Motor neuron (in vitro differentiated cells): ENCODE results near the gene SESN3. TPM values are rescaled to one million over a fixed set of nuclear protein-coding genes. Genes with fewer than 3 reads are reported as not detected.

Experiments used
- ATAC-seq, 8 experiments: fragments of 200-7000 bp; cut with Tn5 transposase; replicated peaks in 6 of 8; 2 replicates each; pipeline ENCODE4 v1.8.0; 2021; ENCODE audit warnings: mild to moderate bottlenecking in 8 of 8, moderate library complexity in 8 of 8
- H3K27ac ChIP-seq, 2 donors: fragments of 250-450 bp; sonication (Bioruptor Pico); 2 replicates each; pipeline ENCODE4 v1.9.0; 2021; ENCODE audit warnings: antibody characterized with exemption in 2 of 2, mild to moderate bottlenecking in 2 of 2, moderate library complexity in 1 of 2
- H3K4me1 ChIP-seq, 2 donors: fragments of 250-450 bp; sonication (Bioruptor Pico); replicated peaks in 1 of 2; 2 replicates each; pipeline ENCODE4 v1.6.1; 2021; ENCODE audit warnings: antibody characterized with exemption in 2 of 2, mild to moderate bottlenecking in 2 of 2, moderate library complexity in 1 of 2
- H3K4me3 ChIP-seq, 5 donors: fragments of 250-450 bp; sonication (Bioruptor Pico); 2 replicates each; pipeline ENCODE4 v1.9.0; 2021; ENCODE audit warnings: antibody characterized with exemption in 5 of 5, mild to moderate bottlenecking in 5 of 5, moderate library complexity in 4 of 5
- WGBS, 10 experiments: fragments of 450-650 bp; shearing (Covaris generic); methylation state at CpG; one replicate each; pipeline ENCODE4 v1.0.0; 2022; 5-methylcytosine and 5-hydroxymethylcytosine counted together
- in situ Hi-C, 9 experiments: fragments of 400-800 bp; cut with MboI; loops; one replicate each; pipeline ENCODE4 v1.15.0; 2021; ENCODE audit warnings: low sequenced_read_pairs in 9 of 9, low pct_unique_long_range_greater_than_20kb in 2 of 9; ENCODE audit not compliant: unreplicated experiment in 9 of 9
- total RNA-seq, 8 experiments: library from RNA; unstranded; fragments of 300-600 nt; gene quantifications; 2 replicates each; pipeline versions ENCODE4 v1.2.3 to v1.2.4, GENCODE V29; 2022

Gene SESN3
- total RNA-seq, 8 experiments from 2014 or later: 21.6 to 305 (median 82.1) TPM

DNA sequence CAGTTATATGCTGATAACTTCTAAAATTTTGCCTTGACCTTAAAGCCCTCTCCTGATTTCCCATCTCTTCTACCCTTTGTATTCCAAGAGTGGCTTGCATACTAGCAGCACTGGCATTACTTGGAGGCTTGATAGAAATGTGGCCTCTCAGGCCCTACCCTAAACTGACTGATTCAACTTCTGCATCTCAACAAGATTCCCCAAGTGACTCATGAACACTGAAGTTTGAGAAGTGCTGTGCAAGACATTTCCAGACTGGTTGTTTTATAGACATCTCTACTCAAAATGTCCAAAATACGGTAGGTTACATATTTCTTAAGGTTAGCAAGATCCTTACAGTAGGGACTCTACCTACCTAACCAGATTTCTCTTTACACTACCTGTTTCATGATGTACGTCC is 48.6 kb downstream of the SESN3 start:
- Histone ChIP-seq H3K4me3 (no peak overlapping the region), H3K27ac (no peak overlapping the region), H3K4me1 (no peaks in the 10 kb centered on the region)
- in situ Hi-C loops: no loop called here
- ATAC-seq: peak in 1 of 8 experiments; percentile 30
- 100% methylated on average over 1 to 2 of the region's 2 CpGs; no CpG with 5 or more reads in 2 of the 10 experiments for WGBS, 10 experiments

DNA sequence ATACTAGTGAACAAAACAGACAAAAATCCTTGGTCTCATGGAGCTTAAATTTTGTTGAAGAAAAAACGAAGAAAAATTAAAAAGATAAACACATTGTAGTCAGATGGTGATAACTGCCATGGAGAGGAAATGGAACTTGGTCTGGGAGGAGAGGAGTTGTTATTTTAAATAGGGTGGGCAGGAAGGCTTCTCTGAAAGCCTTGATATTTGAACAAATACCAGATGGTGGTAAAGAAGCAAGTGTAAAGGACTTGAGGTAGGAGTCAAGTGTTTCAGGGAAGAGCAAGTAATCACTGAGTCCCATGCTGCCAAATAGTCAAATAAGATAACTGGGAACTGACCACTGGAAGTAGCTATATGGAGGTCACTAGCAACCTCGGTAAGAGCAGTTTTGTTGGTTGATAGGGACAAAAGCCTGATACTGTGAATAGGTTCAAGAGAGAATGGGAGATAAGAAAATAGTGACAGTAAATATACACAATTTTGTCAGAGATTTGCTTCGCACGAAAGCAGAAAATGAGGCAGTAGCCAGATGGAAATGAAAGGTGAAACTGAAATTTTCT is 55.1 kb downstream of the SESN3 start:
- H3K27ac ChIP-seq: no peak overlapping the region
- WGBS, 10 experiments: 53 to 100% (median 84%) methylated on average over 1 to 4 of the region's 4 CpGs
- in situ Hi-C loops: no loop called here

DNA sequence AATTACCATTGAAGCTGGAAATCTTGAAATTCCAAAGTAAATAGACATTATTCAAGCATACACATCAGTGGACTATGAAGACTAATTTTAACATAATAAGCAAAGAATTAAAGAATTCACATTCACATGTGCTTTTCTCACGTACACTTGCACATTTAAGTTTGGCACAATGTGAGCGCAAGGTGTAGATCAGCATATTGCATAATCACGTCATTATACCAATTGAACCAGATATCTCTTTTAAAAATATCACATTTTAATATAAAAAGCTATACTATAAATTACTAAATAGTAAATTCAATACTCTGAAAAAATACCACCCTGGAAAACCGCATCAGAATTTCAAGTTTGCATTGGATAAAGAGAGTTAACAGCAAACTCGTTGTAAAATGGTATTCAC is 60.7 kb downstream of the SESN3 start:
- WGBS, 10 experiments: 68 to 100% (median 90%) methylated on average over 3 to 5 of the region's 5 CpGs
- ATAC-seq: no peak
- H3K27ac ChIP-seq: no peak overlapping the region
- H3K4me1 ChIP-seq: no peaks in the 10 kb centered on the region
- in situ Hi-C loops: loop anchor here in 3 of 9 experiments (25.0 kb wide), 1 partner anchor 592 kb away; no protein-coding TSS in a partner anchor
- H3K4me3 ChIP-seq: no peak overlapping the region

More for the DNA sequence above, 55.1 kb downstream of the SESN3 start:
- H3K4me1 ChIP-seq: no peaks in the 10 kb centered on the region
- no peak overlapping the region for H3K4me3 ChIP-seq
- no peak for ATAC-seq

DNA sequence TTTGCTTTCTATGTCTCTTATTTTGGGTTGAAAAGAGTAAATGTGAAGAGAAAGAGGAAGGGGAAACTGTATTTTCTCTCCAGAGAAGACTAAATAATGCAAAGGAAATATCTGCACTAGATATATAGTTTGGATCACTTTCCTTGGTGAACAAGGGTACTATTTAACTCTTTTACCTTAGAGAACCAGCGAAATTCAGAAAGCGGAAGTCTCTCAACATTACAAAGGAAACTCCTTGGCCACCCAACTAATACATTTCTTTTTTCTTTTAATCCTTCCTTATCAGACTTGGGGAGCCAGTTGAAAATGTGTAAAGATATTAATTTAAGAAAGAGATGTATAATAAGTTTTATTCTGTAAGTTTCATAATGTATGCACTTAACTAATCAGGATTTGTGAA is 64.2 kb downstream of the SESN3 start:
- Histone ChIP-seq H3K27ac (no peak overlapping the region), H3K4me3 (no peak overlapping the region), H3K4me1 (no peaks in the 10 kb centered on the region)
- ATAC-seq: no peak
- 80 to 100% (median 93%) methylated on average over 1 to 2 of the region's 2 CpGs; no CpG with 5 or more reads in 2 of the 10 experiments for WGBS, 10 experiments
- in situ Hi-C loops: loop anchor here in 3 of 9 experiments (25.0 kb wide), 1 partner anchor 596 kb away; no protein-coding TSS in a partner anchor

DNA sequence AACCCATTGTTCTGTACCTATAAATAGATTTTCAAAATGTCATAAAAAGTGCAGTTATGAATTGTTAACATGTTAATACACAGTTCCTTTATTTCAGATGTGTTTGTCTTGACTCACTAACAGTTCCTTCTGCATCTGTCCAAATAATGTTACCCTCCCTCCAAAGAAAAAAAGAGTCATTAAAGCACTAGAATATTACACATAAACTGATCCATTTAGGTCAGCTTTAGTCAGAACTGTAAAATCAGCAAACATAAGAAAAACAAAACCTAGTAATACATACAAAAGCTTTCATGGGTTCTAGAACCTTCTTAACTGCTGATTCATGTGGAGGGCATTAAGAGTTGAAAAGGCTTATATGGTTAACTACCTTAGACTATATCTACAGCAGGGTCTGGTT is 65.4 kb downstream of the SESN3 start:
- Histone ChIP-seq H3K27ac (no peak overlapping the region), H3K4me1 (no peaks in the 10 kb centered on the region), H3K4me3 (no peak overlapping the region)
- in situ Hi-C loops: loop anchor here in 3 of 9 experiments (25.0 kb wide), 1 partner anchor 597 kb away; no protein-coding TSS in a partner anchor
- no peak for ATAC-seq

DNA sequence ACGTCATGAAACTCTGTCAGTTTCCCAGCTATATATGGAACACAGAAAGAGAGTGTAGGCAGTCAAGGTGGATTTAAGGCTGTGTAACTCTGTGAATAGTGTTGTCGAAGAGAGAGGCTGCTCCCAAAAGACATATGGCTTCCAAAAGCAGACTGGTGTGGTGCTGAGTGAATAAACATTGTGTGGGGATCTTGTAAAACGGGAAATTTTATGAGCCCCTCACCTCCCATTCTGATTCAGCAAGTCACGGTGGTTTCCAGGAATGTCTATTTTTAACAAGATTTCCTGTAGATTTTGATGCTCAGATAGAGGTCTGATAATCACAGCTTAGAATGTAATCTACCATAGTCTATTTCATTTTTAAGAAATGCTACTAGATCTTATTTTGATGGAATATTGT is 67.9 kb downstream of the SESN3 start:
- ATAC-seq: no peak
- 9 to 100% (median 80%) methylated on average over 1 to 4 of the region's 4 CpGs; no CpG with 5 or more reads in 1 of the 10 experiments for WGBS, 10 experiments
- in situ Hi-C loops: loop anchor here in 3 of 9 experiments (25.0 kb wide), 1 partner anchor 599 kb away; no protein-coding TSS in a partner anchor
- Histone ChIP-seq H3K27ac (no peak overlapping the region), H3K4me1 (peaks cover 0 to 2% of the 10 kb centered on the region in 2 donors), H3K4me3 (no peak overlapping the region)

DNA sequence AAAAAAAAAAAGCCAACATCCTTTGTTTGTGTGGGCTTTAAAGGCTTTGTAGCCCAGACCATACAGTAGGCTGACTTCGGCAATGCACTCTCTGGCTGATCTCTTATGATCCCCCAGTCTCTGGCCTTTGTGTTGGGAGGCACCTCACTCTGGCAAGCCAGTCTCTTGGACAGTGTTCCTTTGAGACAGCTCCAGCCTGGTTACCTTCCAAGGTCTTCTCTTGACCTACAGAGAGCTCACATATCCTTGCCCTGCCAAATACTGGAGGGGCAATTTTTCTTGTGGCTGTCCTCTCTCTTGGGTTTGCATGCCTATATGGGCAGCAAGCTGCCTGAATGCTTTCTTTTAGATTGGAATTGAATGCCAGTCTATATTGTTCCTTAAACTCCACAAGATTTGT is 69.8 kb downstream of the SESN3 start:
- peak in 2 of 8 experiments; percentile 3 to 8 for ATAC-seq
- H3K4me1 ChIP-seq: peaks cover 0 to 2% of the 10 kb centered on the region in 2 donors
- H3K4me3 ChIP-seq: no peak overlapping the region
- 50 to 100% (median 83%) methylated on average over 1 of the region's 1 CpG; no CpG with 5 or more reads in 5 of the 10 experiments for WGBS, 10 experiments
- in situ Hi-C loops: loop anchor here in 3 of 9 experiments (25.0 kb wide), 1 partner anchor 601 kb away; no protein-coding TSS in a partner anchor
- no peak overlapping the region for H3K27ac ChIP-seq

DNA sequence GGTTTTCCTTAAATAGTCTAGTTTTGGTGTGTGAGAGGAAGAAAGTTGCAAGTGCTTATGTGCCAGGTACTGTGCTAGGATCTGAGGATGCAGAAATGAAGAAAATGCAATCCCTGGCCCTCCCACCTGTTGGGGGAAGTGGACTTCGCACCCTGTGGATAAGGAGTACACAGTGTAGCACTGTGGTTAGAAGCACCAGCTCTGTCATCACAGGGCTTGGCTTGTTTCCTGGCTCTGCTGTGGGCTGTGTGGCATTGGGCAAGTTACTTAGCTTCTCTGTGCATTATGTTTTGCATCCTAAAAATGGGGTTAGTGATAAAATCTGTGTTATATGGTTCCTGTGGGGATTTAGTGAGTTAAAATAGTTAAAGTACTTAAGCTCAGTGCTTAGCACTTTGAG is 73.2 kb downstream of the SESN3 start:
- WGBS, 10 experiments: 80 to 100% (median 100%) methylated on average over 1 of the region's 1 CpG; no CpG with 5 or more reads in 6 of the 10 experiments
- H3K4me1 ChIP-seq: peaks cover 0 to 2% of the 10 kb centered on the region in 2 donors
- H3K27ac ChIP-seq: no peak overlapping the region
- no peak overlapping the region for H3K4me3 ChIP-seq
- in situ Hi-C loops: loop anchor here in 6 of 9 experiments (10.0 to 25.0 kb wide), 3 partner anchors 547 to 607 kb away; no protein-coding TSS in a partner anchor
- no peak for ATAC-seq

DNA sequence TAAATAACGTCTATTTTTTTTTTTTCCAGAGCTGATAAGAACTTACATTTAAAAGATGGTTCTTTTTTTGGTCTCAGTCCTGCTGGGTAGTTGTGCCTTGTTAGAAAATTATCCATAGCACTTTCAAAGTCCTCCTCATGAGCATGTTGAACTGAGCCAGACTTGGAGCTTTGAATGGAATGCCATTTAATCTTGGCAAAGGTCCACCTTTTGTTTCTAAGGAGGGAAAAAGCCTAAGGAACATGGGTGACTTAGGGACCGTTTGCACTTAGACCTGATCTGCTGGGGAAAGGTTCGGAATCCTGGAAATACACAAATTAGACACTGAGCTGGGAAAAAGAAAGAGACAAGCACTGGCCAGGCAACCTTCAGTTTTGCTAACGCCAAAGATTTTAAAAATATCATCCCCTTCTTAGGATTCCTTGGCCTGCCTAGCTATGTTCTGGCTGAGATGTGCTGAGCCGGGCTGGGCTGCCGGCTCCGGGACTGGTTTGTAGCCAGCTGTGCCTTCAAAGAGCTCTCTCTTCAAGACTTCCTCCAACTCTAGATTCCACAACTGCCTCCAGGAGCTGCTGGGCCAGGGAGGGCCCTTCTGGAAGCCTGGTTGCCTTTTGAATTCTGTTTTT is 74.0 kb downstream of the SESN3 start:
- in situ Hi-C loops: loop anchor here in 6 of 9 experiments (10.0 to 25.0 kb wide), 3 partner anchors 548 to 608 kb away; no protein-coding TSS in a partner anchor
- ATAC-seq: peak in 1 of 8 experiments; percentile 26
- no peak overlapping the region for H3K4me3 ChIP-seq
- H3K27ac ChIP-seq: no peak overlapping the region
- H3K4me1 ChIP-seq: peaks cover 0 to 2% of the 10 kb centered on the region in 2 donors
- 20 to 100% (median 63%) methylated on average over 1 to 7 of the region's 7 CpGs; no CpG with 5 or more reads in 1 of the 10 experiments for WGBS, 10 experiments

DNA sequence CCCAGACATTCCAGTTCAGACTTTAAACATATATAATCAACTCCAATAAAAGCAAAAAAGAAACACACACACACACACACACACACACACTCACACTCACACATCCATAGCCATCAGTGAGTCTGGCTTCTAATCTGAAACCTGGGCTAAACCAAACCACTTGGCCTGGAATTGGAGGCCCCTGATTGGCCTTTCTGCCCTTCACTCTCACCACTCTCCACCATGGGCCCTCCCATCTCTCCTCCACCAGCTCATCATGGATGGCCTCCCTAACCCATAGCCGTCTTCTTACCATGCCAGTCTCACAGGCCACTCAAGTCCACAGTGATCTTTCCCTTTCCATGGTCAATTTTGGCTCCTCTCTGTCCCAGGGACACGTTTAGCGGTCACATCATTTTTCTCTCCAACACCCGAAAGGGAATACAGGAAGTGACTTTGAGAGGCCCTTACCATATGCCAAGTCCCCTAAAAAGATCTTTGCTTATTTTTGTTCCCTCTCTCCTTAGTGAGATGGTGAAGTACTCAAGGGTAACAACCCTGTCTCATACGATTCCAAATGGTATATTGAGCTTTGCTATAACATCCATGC is 74.8 kb downstream of the SESN3 start:
- peaks cover 0 to 7% of the 10 kb centered on the region in 2 donors for H3K4me1 ChIP-seq
- no peak overlapping the region for H3K4me3 ChIP-seq
- H3K27ac ChIP-seq: no peak overlapping the region
- no peak for ATAC-seq
- in situ Hi-C loops: loop anchor here in 6 of 9 experiments (10.0 to 25.0 kb wide), 3 partner anchors 549 to 609 kb away; no protein-coding TSS in a partner anchor
- 78 to 100% (median 86%) methylated on average over 1 to 5 of the region's 5 CpGs; no CpG with 5 or more reads in 4 of the 10 experiments for WGBS, 10 experiments

DNA sequence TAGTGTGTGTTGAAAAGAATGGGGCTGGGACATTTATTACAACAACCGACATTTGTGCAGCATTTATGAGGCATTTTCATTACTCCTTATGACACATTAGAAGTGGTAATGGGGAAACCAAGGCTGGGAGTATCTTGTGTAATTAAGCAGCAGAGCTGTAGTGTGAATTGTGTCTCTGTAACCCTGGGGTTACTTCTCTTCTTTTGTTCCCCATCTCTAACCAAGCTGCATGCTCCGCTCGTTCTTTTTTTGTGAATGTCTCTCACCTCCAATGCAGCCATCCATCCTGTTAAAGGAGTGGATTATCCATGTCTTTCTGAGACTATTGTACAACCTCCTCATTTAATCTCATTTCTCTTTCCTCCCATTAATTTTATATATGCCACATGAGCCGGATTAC is 75.6 kb downstream of the SESN3 start:
- ATAC-seq: no peak
- H3K4me3 ChIP-seq: no peak overlapping the region
- WGBS, 10 experiments: 90 to 100% (median 97%) methylated on average over 1 to 4 of the region's 4 CpGs
- in situ Hi-C loops: loop anchor here in 6 of 9 experiments (10.0 to 25.0 kb wide), 3 partner anchors 549 to 609 kb away; no protein-coding TSS in a partner anchor
- no peak overlapping the region for H3K27ac ChIP-seq
- H3K4me1 ChIP-seq: peaks cover 0 to 6% of the 10 kb centered on the region in 2 donors

DNA sequence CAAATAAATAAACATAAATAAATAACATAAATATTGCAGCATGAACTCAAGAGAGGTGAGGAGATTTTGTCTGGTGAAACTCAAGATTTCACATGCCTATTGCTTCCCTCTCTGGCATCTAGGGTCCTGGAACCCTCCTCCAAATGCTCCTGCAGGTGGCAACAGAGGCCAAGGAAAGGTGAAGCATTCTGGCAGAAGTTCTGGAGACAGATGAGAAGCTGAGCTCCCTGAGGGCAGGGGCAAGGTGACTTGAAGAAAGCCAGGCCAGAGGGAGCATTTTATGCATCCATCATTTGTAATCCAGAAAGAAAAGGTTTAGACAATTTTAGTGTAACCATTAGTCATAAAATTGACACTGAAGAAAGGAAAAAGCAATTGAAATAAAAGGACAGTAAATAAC is 76.5 kb downstream of the SESN3 start:
- in situ Hi-C loops: loop anchor here in 6 of 9 experiments (10.0 to 25.0 kb wide), 3 partner anchors 550 to 610 kb away; no protein-coding TSS in a partner anchor
- no peak overlapping the region for H3K4me3 ChIP-seq
- peak in 1 of 8 experiments; percentile 3 for ATAC-seq
- H3K4me1 ChIP-seq: peaks cover 4 to 11% of the 10 kb centered on the region in 2 donors
- no peak overlapping the region for H3K27ac ChIP-seq

DNA sequence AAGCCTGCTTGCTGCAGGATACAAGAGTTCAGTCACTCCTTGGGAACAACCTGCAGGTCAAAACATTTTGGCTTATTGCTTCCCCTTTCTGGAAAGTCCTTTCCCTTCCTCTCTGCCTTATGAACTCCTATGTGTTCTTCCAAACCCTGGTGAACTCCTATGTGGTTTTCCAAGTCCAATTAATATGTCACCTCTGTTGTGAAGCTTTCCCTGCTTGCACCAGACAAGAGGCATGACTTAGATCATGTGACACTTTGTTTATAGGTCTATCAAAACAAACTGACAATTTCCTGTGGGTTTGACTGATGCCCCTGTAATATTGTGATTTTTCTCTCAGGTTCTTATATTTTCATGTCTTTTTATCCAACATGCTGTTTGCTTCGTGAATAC is 77.2 kb downstream of the SESN3 start:
- Histone ChIP-seq H3K4me3 (no peak overlapping the region), H3K27ac (no peak overlapping the region), H3K4me1 (peaks cover 4 to 12% of the 10 kb centered on the region in 2 donors)
- no peak for ATAC-seq
- in situ Hi-C loops: loop anchor here in 6 of 9 experiments (10.0 to 25.0 kb wide), 3 partner anchors 551 to 611 kb away; no protein-coding TSS in a partner anchor
- WGBS, 10 experiments: 83 to 100% (median 100%) methylated on average over 1 of the region's 1 CpG; no CpG with 5 or more reads in 3 of the 10 experiments
